GM19043 (cell line): ENCODE results near the gene PCBP1.
"Not testable (repeated sequence)": the region's sequence is repeated elsewhere in the genome, so short reads cannot be mapped to it uniquely, and the experiment has no call there.

Experiments
- ATAC-seq: cut with Tn5 transposase; IDR thresholded peaks from one replicate; pipeline ENCODE4 v1.9.1; 2021; ENCODE audit warnings: low read depth; ENCODE audit not compliant: unreplicated experiment

PCBP1 gene

DNA sequence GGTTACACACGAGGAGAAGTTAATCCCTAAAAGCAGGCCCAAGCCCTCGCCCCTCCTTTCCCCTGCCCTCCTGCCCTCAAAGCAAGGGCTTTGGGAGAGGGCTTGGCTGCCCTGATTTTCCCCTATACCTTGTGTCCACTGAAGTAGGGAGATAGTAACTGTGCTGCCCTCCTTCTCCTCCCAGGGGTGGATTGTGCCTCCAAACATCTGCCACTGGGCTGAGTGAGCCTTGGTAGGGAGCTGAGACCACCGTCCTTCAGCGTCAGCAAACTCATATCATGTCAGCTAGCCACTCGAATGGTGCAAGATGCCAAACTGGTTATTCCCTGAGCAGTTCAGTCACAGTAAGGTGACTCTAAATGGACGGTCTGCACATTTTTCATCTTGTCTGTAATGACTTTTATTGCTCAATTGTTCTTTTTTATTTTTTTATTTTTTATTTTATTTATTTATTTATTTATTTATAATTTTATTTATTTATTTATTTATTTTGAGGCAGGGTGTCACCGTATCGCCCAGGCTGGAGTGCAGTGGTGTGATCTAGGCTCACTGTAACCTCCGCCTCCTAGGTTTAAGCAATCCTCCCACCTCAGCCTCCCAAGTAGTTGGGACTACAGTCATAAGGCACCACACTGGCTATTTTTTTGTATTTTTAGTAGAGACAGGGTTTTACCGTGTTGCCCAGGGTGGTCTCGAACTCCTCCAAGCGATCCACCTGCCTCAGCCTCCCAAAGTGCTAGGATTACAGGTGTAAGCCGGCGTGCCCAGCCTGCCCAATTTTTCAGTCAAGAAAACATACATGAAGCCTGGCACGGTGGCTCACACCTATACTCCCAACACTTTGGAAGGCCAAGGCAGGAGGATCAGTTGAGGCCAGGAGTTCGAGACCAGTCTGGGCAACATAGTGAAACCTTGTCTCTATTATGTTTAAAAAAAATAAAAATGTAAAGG lies 8.7 kb downstream of the PCBP1 start:
- no peak for ATAC-seq

DNA sequence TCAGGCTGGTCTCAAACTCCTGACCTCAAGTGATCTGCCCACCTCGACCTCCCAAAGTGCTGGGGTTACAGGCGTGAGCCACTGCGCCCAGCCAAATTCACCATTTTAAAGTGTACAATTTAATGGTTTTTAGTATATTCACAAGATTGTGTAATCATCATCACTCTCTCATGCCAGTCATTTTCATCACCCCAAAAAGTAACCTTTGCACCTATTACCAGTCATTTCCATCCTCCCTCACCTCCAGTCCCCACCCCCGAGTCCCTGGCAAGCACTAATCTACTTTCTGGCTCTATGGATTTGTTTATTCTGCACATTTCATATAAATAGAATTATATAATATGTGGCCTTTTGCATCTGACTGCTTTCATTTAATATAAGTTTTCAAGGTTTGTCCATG lies 10.8 kb downstream of the PCBP1 start:
- ATAC-seq = no peak

DNA sequence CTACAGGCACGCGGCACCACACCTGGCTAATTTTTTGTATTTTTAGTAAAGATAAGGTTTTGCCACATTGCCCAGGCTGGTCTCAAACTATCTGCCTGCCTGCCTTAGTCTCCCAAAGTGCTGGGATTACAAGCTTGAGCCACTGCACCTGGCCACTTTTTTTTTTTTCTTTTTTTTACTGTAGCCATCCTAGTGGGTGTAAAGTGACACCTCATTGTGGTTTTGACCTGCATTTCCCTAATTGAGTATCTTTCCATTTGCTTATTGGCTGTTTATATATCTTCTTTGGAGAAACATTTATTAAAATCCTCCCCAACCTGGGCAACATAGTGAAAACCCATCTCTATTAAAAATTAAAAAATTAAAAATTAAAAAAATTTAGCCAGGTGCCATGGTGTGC lies 12.0 kb downstream of the PCBP1 start:
- no peak for ATAC-seq

DNA sequence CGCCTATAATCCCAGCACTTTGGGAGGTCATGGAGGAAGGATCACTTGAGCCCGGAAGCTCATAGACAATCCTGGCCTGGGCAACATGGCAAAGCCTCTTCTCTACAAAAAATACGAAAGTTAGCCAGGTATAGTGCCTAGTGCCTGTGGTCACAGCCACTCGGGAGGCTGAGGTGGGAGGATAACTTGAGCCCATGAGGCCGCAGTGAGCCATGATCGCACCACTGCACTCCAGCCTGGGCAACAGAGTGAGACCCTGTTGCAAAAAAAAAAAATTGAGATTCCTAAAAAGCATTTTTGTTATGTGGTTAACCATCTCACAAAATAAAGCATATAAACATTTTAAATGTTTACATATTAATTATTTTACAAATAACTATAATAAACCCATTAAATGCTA lies 13.9 kb downstream of the PCBP1 start:
- no peak for ATAC-seq

DNA sequence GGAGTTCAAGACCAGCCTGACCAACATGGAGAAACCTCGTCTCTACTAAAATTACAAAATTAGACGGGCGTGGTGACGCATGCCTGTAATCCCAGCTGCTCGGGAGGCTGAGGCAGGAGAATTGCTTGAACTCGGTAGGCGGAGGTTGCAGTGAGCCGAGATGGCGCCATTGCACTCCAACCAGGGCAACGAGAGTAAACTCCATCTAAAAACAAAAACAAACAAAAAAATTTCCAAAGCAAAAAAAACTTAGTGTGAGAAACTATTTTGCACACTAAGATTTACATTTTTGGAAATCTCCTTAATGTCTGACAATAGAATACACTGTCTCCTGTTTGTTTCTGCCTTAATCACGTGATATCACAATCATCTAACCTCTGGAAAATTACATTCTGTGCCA lies 14.4 kb downstream of the PCBP1 start:
- not testable (repeated sequence) for ATAC-seq

DNA sequence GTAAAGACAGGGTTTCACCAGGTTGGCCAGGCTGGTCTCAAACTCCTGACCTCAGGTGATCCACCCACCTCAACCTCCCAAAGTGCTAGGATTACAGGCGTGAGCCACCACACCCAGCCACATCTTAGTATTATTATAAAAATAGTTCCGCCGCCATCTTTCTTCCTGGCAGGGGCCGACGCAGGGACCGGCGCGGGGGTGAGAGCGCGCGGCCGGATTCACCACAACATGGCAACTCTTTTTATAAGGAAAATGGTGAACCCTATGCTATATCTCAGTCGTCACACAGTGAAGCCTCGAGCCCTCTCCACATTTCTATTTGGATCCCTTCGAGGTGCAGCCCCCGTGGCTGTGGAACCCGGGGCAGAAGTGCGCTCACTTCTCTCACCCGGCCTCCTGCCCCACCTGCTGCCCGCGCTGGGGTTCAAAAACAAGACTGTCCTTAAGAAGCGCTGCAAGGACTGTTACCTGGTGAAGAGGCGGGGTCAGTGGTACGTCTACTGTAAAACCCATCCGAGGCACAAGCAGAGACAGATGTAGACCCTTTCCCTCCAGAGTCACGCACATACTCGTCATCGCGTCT lies 15.1 kb downstream of the PCBP1 start:
- not testable (repeated sequence) for ATAC-seq

DNA sequence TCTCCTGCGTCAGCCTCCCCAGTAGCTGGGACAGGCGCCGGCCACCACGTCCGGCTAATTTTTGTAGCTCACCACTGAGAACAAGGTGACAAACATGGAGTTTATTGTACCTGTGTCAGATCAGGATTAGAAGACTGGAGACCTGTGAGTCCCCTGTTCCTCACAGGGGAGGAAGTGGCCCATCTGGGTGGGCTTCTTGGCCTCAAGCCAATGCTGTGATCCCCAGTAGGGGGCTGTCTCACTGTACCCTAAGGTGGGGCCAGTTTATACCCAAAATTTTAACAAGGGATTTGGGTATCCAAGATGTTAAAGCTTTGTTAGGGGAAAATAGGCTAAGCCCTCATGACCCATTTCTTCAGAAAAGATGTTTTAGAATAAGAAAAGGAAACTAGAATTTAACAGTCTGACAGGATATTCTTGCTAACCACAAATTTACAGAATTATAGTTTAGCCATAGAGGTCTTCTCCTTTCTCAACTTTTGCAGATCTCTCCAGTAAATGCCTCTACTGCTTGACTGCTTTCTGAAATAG lies 16.3 kb downstream of the PCBP1 start:
- ATAC-seq = no peak

DNA sequence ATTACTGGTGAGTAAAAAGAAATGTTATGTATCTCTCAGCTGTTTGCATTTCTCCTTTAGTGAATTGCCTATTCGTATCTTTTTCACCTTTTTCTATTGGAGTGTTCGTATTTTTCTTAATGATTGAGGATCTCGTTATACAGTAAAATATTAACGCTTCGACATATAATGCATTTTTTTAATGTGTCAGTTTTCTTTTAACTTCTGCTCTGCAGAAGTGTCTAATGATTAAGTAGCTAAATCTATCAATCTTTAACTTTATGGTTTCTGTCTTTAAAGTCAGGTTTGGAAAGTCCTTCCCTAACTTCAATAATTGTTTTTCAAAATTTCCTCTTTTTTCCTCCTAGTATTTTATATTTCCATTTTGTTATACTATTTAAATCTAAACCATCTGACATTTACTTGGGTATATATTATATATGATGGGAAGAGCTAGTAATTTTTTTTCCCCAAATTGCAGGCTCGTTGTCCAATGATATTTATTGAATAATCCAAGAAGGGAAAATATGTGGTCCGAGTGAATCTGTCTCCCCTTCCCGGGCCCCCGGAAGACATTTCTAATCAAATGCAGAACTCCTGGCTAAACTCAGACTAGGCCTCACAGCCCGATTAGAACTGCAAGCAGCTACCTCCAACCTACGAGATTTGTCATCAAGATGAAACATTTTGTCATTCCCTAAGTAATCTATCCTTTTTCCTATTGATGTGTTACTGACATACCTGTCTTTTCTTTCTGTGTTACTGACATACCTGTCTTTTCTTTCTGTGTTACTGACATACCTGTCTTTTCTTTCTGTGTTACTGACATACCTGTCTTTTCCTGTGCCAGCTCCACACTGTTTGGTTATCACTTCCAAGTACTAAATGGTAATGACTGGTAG lies 17.2 kb downstream of the PCBP1 start:
- no peak for ATAC-seq

DNA sequence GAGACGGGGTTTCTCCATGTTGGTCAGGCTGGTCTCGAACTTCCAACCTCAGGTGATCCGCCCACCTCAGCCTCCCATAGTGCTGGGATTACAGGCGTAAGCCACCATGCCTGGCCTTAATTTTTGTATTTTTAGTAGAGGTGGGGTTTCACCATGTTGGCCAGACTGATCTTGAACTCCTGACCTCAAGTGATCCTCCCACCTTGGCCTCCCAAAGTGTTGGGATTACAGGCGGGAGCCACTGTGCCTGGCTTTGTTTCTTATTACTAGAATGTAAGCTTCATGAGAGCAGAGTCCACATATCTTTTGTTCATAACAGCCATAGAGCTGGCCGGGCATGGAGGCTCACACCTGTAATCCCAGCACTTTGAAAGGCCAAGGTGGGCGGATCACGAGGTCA lies 18.9 kb downstream of the PCBP1 start:
- ATAC-seq = not testable (repeated sequence)

DNA sequence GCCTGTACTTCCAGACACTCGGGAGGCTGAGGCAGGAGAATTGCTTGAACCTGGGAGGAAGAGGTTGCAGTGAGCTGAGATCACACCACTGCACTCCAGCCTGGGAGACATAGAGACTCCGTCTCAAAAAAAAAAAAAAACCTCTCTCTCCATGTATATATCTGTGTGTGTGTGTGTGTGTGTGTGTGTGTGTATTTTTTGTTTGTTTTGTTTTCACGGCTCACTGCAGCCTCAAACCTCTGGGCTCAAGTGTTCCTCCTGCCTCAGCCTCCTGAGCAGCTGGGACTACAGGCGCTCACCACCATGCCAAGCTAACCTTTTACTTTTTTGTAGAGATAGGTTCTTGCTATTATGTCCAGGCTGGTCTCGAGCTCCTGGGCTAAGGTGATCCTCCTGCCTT lies 23.1 kb downstream of the PCBP1 start:
- ATAC-seq = not testable (repeated sequence)

DNA sequence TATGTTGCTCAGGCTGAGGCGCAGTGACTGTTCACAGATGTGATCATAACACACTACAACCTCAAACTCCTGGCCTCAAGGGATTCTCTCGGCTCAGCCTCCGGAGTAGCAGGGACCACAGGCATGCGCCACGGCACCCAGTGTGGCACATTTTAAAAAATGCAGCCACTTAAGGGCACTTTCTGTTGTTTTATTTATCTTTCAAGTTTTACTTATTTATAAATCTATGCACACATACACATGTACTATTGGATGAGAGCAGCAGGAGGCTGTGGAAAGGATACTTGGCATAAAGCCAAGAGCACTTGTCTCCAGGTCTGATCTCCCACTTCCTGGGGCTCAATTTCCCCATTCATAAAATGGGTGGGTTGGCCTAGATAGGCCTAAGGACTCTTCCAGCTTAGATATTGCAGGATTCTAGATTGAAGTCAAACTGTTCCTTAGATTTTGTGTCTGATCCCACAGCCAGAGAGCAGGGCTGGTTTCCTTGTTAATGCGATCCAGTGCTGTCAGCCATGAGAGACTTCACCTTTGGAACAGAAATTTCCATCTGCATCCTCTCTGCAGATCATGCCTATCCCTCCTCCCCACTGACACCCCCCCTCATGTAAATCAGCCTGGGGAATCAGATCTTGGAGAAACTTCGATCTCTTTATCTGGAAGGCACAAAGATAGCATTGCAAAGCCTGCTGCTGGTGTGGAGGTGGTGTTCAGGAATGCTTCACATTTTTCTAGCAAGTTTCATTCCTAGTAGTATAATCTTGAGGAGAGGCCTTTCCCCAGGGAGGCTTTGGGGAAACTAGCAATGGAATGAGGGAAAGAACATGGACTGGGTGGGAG lies 24.7 kb downstream of the PCBP1 start:
- ATAC-seq = no peak

DNA sequence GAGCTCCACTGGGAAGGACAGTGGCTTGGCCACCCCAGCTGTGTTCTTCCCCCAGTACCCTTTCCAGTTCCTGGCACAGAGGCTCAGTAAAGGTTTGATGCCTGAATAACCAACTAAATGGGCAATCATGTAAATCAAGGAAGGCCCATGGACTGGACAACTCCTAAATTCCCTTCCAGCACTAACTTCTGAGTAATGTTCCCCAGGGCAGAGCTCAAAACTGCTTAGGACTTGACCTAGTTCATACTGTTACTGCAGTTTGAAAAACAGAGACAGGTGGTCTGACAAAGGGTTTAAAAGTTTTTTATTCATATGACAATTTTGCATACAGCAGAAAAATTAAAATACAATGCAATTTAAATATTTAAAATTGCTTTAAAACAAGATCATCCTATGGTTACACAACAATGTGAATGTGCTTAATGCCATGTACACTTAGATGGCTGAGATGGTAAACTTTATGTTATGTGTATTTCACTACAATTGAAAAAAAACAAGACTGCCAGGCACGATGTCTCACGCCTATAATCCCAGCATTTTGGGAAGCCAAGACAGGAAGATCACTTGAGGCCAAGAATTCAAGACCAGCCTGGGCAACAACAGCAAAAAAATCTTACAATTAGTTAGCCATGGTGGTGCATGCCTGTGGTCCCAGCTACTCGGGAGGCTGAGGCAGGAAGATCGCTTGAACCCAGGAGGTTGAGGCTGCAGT lies 26.2 kb downstream of the PCBP1 start:
- no peak for ATAC-seq

DNA sequence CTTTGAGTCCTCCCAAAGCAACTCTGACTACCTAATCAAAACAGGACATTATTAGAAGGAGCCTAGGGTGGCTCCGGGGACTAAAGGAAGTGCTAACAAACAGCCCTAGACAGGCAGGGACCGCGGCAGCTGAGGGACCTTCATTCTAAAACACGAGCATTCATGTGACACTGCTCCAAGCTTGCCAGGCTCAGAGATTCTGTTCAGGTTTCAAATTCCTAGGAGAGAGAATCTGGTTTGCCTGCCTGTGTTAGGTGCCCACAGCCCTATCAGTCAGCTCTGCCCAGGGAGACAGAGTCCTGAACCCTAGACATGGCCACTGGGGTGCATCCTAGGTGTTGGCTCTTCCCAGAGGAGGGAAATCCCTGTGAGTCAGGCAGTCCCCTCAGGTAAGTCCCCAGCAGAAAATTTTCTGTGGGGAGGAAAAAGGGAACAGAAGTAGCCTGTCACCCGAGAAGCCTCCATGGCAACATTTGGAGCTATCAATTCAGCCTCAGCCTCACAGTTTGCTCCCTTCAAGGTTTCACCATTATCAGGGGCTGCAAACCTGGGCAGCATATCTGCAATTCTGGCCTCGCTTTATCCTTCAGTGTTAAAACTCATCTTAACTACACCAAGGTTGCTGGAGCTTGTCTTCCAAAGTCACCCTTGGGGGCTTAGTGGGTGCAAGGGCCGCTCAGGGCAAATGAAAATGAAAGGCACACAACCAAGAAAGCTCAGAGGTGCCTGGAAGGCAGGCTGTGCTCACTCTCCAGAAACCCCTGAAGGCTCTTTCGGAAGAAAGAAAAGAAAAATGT lies 28.6 kb downstream of the PCBP1 start:
- peak; percentile 58 for ATAC-seq

DNA sequence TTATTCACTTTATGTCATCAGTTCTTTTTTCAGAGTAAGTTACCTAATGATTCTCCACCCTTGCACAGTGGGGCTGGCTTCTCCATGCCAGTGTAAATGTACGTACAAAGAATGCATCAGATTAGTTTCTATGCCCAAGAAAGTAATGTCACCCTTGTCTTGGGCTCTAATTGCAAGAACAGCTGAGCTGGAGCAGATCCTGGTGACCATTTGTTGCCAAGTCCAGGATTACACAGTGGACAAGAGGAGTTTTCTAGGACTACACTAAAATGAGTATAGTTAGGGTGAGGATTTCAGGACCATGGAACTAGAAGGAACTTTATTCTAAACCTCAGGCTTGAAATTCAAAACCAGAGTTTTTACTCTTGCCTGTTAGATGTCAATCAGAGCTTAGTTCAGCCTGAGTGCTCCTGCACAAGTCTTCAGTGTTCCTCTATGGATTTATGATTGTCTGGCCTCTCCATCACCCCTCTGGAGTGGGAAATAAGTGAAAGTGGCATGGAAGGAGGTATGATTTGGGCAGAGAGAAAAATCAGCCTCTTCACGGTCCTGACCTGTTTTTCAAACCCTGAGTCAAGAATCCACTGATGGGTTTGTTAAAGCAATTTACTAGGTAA lies 29.8 kb downstream of the PCBP1 start:
- ATAC-seq = no peak

DNA sequence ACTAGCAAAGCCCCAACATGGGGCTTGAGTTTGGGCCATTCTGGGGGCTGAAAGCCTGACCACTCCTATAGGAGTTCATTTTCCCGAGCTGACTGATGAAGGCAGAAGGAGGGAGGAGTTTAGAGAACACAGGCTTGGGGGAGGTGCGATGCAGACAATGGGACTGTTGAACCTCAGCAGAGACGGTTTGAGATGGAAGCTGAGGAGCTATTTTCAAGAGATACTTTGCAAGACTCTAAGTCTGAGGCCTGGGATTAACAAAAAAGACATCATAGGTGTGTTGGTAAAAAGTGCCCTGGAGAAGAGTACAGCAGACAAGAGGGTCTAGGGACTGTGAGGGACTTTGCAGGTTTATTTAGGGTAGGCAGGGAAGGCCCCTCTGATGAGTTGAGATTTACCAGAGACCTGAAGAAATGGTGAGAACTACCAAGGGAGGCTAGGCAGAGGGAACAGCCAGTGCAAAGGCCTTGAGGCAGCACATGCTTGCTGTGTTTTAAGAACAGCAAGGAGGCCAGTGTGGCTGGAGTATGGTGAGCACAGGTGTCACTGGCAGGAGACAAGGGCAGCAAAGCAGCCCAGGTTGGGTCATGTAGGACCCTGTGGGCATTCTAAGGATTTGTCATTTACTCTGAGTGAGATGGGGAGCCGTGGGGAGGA lies 31.6 kb downstream of the PCBP1 start:
- ATAC-seq = no peak

DNA sequence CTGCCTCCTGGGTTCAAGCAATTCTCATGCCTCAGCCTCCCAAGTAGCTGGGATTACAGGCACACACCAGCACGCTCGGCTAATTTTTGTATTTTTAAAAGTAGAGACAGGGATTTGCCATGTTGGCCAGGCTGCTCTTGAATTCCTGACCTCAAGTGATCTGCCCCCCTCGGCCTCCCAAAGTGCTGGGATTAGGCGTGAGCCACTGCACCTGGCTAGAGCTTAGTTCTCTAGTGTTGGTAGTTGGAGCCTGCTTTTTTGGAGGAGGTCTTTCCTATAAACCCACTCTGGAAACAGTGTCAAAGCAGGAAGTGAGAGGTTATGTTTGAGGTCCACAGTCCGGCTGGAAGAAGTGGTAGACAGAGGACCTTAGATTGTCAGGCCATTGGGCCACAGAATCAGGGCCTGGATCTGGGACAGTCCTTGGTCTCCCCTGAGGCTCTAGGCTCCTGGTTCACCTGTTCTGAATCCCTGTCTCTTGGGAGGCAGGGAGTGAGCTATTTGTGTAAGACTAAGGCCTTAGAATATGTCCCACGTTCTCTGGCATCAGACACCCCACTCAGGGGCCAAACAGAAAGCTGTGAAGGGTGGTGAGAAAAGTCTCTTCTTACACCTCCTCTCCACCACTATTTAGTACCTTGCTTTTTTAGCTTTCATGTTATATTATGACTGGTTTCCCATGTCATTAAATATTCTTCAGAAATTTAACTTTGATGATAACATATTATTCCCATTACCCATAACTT lies 34.5 kb downstream of the PCBP1 start:
- no peak for ATAC-seq

DNA sequence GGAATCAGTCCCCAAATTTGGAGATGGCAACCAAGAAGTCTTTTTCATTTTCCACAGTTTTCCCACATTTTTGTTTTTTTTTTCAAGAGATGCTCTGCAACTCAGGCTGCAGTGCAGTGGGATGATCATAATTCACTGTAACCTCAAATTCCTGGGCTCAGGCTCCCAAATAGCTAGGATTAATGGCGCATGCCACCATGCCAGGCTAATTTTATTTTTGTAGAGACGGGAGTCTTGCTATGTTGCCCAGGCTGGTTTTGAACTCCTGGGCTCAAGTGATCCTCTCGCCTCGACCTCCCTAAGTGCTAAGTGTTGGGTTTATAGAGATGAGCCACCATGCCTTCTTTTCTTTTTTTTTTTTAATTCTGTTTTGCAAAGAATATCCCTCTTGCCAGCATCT lies 35.2 kb downstream of the PCBP1 start:
- ATAC-seq = no peak
